ENCODE measurements around the gene DNAJB12.

- TF ChIP-seq YY1 (IDR thresholded peaks at IDR 0.05; ENCODE audit: insufficient read depth, insufficient read length), result no peak
- TF ChIP-seq ZNF274 (IDR thresholded peaks at IDR 0.05; ENCODE audit: low read depth, low read length), result no peak
Observed at GRCh38 chr10:72292223-72292691, 62.5 kb downstream of the DNAJB12 start.
